Measurements from ENCODE around the gene DNAAF3.
A peak's percentile ranks its signal among the peaks of the same experiment; 100 is the strongest.

DNAAF3 gene

GRCh38 chr19:55147545-55148251, 18.7 kb downstream of the DNAAF3 start:
- ChIA-PET POLR2A (no interaction called here), CTCF (interaction anchor here (0.9 to 1.7 kb wide), 5 partner anchors 11 to 237 kb away, joined by 3 to 10 read pairs (median 3); partner anchors contain the start of gene TMEM238)
- DNase-seq (ENCODE audit: extremely low spot score) = no peak
- TF ChIP-seq, protein P1, sequence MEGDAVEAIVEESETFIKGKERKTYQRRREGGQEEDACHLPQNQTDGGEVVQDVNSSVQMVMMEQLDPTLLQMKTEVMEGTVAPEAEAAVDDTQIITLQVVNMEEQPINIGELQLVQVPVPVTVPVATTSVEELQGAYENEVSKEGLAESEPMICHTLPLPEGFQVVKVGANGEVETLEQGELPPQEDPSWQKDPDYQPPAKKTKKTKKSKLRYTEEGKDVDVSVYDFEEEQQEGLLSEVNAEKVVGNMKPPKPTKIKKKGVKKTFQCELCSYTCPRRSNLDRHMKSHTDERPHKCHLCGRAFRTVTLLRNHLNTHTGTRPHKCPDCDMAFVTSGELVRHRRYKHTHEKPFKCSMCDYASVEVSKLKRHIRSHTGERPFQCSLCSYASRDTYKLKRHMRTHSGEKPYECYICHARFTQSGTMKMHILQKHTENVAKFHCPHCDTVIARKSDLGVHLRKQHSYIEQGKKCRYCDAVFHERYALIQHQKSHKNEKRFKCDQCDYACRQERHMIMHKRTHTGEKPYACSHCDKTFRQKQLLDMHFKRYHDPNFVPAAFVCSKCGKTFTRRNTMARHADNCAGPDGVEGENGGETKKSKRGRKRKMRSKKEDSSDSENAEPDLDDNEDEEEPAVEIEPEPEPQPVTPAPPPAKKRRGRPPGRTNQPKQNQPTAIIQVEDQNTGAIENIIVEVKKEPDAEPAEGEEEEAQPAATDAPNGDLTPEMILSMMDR (IDR thresholded peaks at IDR 0.05; ENCODE audit: control extremely low read depth, extremely low read depth, low read depth, missing control alignments) = no peak

- POLR2A ChIA-PET = interaction anchor here (0.6 kb wide), 1 partner anchor 164 kb away, joined by 3 read pairs; no protein-coding TSS in a partner anchor
Observed at GRCh38 chr19:55146705-55147273, 19.6 kb downstream of the DNAAF3 start.

DNA sequence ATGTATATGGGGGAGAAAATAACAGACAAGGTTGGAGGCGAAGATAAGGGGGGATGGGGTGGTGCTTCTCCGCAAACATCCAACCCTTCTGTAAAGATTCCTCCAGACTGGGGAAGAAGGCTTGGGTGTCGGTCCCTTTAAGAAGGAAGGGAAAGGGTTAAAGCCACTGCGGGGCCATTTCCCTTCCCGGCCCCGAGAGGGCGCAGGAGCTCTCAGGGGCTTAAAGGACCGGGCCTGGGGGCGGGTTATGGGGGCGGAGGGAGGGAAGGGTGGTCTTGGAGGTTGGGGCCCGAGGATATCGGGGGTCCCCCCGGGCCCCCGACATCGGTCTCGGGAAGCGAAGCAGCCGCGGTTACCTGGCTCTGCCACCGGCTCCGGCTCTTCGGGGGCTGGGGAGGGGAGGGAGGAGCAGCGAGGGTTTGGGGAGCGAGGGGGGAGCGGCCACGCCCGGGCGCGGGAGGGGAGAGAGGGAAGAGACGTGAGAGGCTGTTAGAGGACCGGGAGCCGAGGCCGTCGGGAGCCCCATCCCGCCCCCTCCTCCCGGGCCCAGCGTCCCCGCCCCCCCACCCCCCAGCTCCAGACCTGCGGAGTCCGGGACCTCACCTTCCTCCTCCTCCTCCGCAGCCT, 20.2 kb downstream of the DNAAF3 start:
- DNase-seq (ENCODE audit: extremely low spot score) = peak; percentile 69
- TF ChIP-seq, protein P1 (IDR thresholded peaks at IDR 0.05; ENCODE audit: control extremely low read depth, extremely low read depth, low read depth, missing control alignments) = peak; percentile 47
- CTCF ChIA-PET = interaction anchor here (1.4 kb wide), 1 partner anchor 14 kb away, joined by 6 read pairs; no protein-coding TSS in a partner anchor
- POLR2A ChIA-PET = interaction anchor here (0.6 kb wide), 1 partner anchor 164 kb away, joined by 3 read pairs; no protein-coding TSS in a partner anchor

More at GRCh38 chr19:55146705-55147273, 19.6 kb downstream of the DNAAF3 start:
- CTCF ChIA-PET = interaction anchor here (0.9 to 1.7 kb wide), 6 partner anchors 10 to 238 kb away, joined by 3 to 10 read pairs (median 3); partner anchors contain the start of gene TMEM238
- TF ChIP-seq, protein P1 (IDR thresholded peaks at IDR 0.05; ENCODE audit: control extremely low read depth, extremely low read depth, low read depth, missing control alignments) = no peak
- DNase-seq (ENCODE audit: extremely low spot score) = peak; percentile 31

DNA sequence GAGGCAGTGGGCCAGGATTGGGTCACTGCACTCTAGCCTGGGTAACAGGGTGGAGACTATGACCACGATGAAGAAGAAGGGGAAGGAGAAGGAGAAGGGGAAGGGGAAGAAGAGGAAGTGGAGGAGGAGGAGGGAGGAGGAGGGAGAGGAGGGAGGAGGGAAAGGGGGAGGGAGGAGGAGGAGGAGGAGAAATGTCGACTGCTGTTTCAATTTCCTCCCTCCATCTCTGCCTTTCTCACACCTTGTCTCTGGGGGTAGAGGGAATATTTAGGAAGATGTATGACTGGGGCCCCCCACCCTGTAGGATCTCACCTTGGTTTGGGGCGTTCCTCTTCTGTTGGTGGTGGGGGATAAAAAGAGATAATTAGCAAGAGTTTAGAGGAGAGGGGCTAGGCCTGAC, 21.2 kb downstream of the DNAAF3 start:
- POLR2A ChIA-PET = no interaction called here
- TF ChIP-seq, protein P1 (IDR thresholded peaks at IDR 0.05; ENCODE audit: control extremely low read depth, extremely low read depth, low read depth, missing control alignments) = no peak
- DNase-seq (ENCODE audit: extremely low spot score) = no peak
- CTCF ChIA-PET = interaction anchor here (1.4 kb wide), 1 partner anchor 15 kb away, joined by 6 read pairs; no protein-coding TSS in a partner anchor

GRCh38 chr19:55141696-55142095, 24.7 kb downstream of the DNAAF3 start:
- ChIA-PET CTCF (interaction anchor here (0.7 to 5.0 kb wide), 29 partner anchors 9 to 498 kb away, joined by 3 to 43 read pairs (median 4); partner anchors contain the start of genes PPP1R12C, TNNI3 and ZNF865), POLR2A (interaction anchor here (0.6 to 0.7 kb wide), 2 partner anchors 266 to 335 kb away, joined by 3 read pairs; partner anchors contain the start of genes UBE2S and ZNF628)
- TF ChIP-seq, protein P1 (IDR thresholded peaks at IDR 0.05; ENCODE audit: control extremely low read depth, extremely low read depth, low read depth, missing control alignments) = no peak
- DNase-seq (ENCODE audit: extremely low spot score) = no peak

DNA sequence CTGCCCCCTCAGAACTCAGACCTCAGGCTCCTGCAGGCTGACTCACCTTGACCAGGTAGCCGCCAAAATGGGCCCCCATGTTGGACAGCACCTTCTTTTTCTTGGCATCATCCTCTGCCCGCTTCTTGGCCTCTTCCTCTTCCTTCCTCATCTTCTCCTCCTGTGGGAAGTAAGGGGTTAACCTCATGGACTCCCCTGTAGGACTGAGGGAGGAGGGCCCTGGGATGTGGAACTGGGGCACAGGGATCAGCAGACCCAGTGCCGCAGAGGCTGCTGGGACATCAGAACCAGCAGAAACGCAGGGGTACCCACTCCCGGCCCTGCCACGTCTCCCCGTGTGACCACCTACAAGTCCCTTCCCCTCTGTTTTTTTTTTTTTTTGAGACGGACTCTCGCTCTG, 28.5 kb downstream of the DNAAF3 start:
- TF ChIP-seq, protein P1 (IDR thresholded peaks at IDR 0.05; ENCODE audit: control extremely low read depth, extremely low read depth, low read depth, missing control alignments) = no peak
- POLR2A ChIA-PET = no interaction called here
- CTCF ChIA-PET = no interaction called here
- no peak for DNase-seq (ENCODE audit: extremely low spot score)

Measured in GM10248 (cell line).